HG03460 (cell line): ENCODE data around the gene SARNP.
"Not testable (repeated sequence)": the region's sequence is repeated elsewhere in the genome, so short reads cannot be mapped to it uniquely, and the experiment has no call there.

Source experiments
- ATAC-seq: cut with Tn5 transposase; IDR thresholded peaks from one replicate; pipeline ENCODE4 v1.9.1; 2021; ENCODE audit not compliant: unreplicated experiment

The SARNP gene

DNA sequence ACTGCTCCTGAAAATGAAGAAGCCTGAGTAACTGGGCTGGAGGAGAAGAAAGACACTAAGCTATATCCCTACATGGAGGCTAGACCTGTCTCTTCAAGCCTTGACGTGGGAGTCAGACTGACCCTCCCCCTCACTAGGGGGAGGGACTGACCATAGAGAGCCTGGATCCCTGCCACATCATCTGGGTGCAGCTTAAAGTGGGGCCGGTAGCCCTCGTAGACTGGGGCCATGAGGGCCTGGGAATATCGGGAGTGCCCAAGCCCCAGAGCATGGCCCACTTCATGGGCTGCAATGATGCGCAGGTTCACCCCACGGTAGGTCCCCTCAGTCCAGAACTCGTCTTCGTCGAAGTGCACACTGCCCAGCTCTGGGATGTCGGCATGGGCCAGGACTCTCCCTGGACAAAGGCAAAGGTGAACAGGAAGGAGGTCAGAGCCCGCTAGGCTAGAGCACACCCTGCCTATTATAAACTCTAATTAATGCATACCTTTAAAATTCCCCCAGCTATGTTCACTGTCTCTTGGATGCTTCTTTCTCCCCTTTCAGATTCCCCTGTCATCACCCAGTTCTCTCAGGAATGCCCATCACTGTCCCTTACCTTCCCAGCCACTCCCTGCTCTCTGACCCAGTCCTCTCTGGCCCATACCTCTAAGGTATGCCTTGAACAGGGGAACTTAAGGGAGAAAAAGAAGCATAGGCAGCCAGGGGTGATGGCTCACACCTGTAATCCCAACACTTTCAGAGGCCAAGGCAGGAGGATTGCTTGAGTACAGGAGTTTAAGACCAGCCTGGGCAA lies 22.0 kb upstream of the SARNP start:
- no peak for ATAC-seq

DNA sequence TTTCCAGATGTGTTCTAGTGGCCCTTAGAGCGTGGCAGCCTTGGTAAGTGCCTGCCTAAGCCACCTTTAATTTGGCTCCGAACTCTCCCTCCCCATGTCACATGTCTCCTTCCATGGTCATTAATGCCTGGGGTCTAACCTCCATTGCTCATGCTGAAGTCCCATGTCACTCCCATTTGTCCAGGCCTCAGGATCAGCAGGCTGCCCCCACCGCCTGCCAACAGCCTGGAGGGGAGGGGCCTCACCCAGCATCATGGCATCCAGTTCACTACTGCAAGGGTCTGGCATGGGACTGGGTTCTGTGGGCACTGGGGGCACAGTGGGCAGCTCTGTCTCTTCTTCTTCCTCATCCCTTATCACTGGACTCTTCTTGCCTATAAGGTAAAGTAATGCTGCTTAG lies 20.8 kb upstream of the SARNP start:
- no peak for ATAC-seq

DNA sequence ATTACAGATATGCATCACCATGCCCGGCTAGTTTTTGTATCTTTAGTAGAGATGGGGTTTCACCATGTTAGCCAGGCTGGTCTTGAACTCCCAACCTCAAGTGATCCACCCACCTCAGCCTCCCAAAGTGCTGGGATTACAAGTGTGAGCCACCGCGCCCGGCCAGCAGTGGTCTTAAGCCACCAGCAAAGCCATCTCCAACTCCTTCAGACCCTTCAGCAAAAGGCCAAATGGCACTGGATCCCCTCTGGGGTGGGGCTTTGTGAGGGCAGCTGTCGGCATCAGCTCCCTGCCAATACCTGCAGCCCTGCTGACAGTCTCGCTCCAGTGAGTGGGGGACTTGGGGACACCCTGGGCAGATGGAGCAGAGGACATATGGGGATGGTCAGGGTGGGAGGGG lies 16.9 kb upstream of the SARNP start:
- not testable (repeated sequence) for ATAC-seq

DNA sequence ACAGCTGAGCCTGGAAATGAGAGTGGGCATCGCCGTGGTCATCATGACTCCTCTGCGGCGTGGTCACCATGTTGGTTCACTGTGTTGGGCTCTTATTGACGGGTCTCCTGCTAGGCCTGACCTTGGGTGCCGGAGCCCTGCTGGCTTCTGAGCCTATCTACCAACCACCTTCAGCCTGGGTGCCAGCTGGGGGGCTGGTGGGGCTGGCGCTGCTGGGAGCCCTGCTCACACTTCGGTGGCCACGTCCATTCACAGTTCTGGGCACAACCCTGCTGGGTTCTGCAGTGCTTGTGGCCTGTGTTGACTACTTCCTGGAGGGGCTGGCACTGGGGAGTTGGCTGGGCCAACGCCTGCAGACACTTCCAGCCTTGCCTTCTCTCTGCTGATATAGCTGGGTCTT lies 15.5 kb upstream of the SARNP start:
- ATAC-seq, result no peak

DNA sequence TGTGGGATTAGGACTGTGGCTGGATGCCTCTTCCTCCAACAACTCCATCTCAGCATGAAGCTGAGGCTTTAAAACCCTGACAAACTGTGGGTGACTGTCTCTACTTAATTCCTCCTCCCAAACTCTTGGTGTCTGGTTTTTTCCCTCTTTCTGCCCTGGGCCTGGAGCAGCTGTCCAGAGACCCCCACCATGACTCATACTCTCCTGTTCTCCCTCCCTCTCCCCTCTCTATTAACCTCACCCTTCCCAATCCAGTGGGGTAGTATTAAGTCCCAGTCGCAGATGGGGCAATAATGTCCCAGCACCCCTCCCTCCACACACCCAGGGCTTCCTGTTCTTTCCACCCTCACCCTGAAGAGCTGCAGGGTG lies 13.9 kb upstream of the SARNP start:
- no peak for ATAC-seq

DNA sequence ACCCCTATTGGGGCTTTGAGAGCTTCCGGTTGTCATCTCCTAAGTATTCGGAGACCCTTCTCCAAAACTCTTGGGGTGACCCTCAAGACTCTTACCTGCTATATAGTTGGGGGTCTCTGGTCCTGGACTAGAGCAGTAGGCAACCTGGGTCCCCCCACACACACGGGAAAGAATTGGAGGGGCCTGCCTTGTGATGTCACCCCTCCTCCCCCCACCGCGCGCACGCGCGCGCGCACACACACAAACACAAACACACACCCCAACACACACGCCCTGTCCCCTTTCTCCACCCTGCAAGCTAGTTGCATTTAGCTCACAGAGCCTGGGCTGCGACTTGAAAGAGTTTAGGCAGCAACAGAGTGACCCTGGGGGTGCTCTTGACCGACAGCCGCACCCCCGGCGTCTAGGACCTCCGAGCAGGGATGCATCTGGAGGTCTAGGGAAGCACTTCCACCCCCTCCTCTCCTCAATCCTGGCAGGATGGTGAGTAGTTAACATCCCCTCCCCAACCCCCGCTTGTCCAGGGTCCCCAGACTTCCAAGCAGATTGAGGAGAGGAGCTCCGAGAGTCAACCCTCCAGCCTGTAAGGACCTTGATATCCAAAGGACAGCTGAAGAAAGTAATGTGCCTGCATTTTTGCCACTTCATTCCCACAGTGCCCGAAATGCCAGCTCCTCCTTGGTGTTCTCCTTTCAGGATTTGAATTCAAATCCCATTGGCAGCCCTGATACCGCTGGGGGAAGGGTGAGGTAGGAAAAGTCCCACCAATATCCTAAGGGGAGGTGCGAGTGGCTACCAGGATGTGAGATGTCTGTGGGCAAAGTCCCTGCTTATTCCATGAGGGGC lies 13.3 kb upstream of the SARNP start:
- no peak for ATAC-seq

DNA sequence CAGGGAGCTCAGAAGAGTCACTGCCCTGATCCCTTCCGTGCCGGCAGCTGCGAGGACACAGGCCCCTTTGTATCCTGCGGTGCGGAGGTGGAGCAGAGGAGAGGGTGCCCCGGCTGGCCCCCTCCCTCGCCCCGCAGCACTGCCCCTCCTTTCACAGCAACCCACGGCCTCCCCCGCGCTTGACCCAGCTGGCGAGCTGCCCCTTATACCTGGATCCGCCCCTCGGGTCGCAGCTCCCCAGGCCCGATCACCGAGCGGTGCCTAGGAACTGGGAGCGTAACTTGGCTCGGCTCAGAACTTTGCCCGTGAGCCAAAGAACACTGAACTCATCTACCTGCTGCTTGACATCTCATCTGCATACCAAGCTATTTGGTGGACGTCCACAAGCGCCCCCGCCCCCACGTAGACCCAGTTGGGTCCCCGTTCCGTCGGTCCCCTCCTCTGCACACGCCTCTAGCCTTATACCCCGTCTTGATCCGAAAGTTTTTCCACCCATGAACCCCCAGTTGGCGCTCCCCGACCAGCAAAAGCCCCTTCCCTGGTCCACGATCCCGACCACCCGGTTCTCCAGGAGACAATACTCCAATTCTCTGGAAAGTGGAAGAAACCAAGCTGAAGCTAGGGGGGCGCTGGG lies 12.6 kb upstream of the SARNP start:
- peak; percentile 25 for ATAC-seq

DNA sequence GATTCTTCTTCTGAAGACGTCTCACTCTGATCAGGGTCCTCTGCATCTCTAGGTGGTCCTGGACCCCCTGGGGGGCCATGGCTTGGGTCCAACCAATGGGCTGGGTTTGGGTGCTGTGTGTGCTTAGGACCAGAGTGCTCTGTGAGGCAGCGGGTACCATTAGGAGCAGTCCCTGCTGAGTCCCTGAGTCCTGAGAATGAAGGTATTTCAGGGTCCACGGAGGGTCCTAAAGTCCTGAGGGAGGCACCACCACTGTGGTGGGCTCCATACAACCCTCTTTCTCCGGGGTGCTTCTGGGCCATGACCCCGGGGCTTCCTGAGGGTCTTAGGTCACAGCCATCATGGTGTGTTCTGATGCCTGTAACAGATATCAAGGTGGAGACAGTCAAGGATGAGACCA lies 10.8 kb upstream of the SARNP start:
- no peak for ATAC-seq

DNA sequence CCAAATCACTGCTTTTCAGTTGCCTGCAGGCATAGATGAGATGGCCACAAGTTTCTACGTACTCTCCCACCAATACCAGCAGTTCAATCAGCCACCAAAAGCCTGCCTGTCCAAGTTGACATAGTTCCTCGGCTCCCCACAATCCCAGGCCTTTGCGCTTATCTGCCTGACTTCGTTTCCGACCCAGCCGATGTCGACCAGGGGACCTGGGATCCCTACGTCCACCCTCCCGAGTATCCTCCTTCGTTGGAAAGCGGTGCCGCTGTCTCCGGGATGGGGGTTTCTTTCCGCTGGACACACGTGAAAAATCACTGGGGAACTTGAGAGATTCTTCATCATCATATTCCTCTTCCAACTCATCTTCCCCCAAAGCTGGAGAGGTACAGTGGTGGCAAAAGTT lies 10.3 kb upstream of the SARNP start:
- no peak for ATAC-seq

DNA sequence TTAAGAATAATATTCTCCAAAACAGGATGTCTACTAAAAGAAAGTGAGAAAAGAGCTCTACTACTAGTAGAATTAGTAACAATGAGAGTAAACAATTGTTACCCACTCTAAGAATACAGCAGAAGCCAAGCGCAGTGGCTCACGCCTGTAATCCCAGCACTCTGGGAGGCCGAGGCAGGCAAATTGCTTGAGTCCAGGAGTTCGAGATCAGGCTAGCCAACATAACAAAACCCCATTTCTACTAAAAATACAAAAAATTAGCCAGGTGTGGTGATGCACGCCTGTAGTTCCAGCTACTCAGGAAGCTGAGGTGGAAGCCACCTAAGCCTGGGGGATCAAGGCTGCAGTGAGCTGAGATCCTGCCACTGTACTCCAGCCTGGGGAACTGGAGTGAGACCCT lies 7.2 kb upstream of the SARNP start:
- ATAC-seq, result no peak

DNA sequence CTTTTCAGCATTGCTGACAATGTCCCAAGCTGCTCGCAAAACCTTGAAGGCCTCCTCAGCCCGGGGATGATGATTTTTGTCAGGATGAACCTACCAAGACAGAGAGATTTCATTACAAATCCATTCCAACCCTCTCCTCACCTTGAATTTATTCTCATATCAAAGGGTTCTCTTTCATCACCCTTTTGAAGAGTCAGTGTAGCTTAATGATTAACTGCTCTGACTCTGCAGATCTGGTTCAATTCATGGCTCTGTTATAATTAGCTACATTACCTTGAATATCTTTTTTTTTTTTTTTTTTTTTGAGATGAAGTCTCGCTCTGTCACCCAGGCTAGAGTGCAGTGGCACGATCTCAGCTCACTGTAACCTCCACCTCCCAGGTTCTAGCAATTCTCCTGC lies 5.9 kb upstream of the SARNP start:
- no peak for ATAC-seq

DNA sequence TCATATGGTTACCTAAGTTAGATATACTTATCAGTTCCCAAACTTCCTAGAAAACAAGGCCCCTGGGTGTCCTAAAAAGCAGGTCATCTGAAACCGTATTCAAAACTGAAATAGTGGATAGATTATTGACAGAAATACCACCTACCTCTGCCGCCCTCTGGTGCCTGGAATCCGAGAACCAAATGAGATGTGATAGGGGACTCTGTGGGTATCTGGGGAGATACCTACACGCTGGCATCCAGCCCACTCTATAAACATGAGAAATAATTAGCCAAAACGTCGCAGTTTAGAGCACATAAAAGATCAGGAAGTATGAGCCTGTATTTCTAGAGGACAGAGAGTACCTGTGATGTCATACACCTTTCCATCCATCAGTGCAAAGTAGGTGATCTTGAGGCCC lies 4.7 kb upstream of the SARNP start:
- ATAC-seq, result no peak

DNA sequence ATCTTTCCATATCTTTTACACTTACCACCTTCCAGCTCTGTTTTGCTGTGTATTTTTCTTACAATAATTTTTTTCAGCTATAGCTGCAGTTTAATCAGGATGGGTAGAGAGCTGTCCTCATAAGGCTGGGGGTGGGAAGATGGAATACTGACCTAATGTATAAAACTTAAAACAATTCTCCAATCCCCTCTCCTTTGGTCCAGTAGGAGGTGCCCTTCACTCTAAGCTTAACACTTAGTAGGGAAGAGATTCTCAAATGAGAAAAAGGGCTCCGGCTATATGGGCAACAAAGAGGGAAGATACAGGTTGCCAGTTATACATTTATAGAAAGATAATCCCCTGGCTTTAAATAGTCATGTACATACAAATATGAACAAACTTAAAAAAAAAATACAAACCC lies 3.2 kb upstream of the SARNP start:
- ATAC-seq, result no peak

DNA sequence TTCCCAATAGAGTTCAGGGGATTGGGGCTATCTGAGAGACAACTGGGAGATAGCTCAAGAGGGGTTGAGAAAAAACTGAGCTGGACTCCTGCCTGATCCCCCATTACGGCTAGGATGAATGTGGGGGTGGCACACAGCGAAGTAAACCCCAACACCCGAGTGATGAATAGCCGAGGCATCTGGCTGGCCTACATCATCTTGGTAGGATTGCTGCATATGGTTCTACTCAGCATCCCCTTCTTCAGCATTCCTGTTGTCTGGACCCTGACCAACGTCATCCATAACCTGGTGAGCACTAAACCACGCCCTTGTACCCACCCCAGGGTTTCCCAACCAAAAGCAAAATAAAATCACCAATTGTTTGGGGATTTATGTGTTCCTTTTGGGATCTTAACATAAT lies 1.4 kb upstream of the SARNP start:
- ATAC-seq, result no peak

DNA sequence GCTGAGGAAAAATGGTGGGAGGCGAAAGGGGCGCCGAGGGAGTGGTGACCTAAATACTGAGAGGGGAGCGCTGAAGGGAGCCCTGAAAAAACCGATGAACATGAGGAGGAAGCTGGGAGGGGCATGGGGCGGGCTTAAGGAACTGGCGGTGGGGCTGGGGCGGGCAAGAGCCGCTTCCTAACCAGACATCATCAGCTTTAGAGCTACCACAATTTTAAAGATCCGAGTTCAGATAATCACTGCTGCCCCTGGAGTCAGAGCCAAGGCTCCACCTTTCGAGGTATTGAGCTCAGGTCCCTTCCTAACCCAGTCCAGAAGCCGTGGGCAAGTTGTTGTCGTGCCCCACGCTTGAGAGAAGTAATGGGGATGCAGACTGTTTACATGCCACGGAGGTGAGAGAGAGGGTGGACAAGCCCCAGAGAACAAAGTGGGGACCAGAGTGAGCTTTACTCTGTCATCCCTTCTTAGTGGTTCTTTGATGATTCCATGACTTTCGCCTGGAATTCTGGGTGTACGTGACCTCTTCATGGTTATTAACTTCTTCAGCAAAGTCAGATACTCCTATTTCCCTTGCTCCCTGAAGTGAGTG lies 710 bp upstream of the SARNP start:
- peak; percentile 21 for ATAC-seq

DNA sequence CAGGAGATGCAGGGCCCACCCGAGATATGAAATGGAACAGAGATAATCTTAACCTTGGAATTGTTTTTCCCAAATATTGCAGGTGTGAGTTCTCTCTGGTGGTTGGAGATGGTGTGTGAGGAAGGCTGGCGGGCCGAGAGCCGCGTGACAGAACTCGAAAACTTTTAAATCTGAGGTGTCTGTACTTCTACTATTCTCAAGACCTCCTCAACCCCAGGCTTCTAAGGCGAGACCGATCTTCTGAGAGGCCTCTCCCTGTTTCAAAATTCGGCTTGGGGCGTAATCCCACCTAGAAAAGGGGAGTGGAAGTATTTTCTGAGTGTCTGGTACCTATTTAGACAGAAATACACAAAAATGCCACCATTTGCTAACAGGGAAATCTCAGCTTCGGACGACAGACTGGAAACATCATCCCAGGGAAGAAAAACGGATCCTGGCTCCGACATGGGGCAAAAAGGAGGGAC lies 611 bp downstream of the SARNP start:
- no peak for ATAC-seq

DNA sequence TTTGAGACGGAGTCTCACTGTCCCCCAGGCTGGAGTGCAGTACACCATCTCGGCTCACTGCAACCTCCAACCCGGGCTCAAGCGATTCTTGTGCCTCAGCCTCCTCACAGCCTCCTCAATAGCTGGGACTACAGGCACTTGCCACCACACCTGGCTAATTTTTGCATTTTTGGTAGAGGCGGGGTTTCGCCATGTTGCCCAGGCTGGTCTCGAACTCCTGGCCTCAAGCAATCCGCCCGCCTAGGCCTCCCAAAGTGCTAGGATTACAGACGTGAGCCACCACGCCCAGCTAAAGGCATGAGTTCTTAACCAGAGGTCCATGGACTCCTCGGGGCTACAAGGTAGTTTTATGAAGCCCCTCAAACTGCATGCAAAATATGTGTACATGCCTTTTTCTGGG lies 2.1 kb downstream of the SARNP start:
- ATAC-seq, result no peak

DNA sequence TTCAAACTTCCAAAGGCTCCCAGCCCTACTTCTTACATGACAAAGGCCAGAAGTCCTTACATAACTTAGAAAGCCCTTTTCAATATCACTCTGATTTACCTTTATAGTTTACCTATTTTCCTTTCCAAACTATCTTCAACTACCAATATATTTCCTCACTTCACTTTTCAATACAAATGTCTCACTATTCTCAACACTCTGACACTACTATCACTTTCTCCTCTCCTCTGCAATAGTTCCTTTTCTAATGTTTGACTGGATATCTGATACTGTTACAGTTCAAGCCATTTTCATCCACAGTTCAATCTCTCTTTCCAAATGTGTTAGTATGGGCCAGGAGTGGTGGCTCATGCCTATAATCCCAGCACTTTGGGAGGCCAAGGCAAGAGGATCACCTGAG lies 3.3 kb downstream of the SARNP start:
- ATAC-seq, result no peak

DNA sequence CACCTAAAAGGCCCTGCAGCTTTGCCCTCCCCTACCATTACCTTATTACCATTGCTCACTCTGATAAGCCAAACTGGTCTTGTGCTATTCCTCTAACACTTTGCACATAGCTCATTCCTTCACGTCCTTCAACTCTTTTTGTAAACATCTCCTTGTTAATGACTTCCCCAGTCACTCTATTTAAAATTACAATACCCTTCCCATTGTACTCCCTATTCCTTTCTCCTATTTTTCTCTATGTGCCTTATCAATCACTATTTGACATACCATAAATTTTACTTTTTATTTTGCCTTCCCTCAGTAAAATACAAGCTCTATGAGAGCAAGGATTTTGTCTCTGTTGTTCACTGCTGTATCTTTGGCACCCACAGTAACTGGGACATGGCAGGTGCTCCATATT lies 5.4 kb downstream of the SARNP start:
- no peak for ATAC-seq

DNA sequence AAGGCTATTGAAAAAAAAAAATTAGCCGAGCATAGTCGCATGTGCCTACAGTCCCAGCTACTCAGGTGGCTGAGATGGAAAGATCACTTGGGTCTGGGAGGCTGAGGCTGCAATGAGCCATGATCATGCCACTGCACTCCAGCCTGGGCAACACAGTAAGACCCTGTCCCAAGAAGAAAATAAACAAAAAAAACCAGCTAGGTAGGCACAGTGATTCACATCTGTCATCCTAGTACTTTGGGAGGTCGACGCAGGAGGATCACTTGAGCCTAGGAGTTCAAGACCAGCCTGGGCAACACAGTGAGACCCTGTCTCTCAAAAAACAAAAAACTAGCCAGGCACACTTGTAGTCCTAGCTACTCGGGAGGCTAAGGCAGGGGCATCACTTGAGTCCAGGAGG lies 8.2 kb downstream of the SARNP start:
- ATAC-seq, result no peak

DNA sequence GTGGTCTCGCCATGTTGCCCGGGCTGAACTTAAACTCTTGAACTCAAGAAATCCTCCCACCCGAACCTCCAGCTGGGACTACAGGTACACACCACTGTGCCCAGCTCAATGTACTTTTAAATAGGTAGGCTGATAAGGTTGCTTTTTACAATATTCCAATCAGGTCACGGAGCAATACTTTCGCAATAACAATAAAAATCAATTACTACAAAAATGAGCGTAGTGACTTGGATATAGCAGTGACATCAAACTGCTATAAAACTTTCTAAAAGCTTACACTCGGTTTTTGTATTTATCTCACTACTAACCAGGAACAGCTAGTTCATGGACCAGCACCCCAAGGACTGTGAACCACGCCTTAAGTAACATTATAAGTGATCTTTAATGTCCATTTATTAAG lies 10.5 kb downstream of the SARNP start:
- ATAC-seq, result no peak

DNA sequence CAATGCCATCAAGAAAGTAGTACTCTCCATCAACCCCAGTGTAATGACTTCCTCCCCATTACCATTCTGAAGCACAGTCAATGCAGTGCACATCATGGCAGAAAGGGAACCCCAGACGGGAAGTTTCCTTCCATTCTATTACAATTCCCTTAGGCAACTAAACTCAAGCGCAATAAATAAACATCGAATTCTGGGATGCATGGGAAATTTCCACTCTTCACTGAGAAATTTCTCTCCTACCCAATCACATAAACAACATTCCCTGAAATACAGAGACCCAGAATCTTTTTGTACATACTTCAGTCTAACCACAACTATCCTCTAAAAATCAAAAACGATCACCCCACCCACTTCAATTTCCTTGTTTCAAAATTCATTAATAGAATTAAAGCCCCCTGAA lies 20.0 kb downstream of the SARNP start:
- ATAC-seq, result no peak
